IMR-90 (cell line): ENCODE data around the gene CAPZA1. TPM values are rescaled to one million over a fixed set of nuclear protein-coding genes. Genes with fewer than 3 reads are reported as not detected.
"Not testable (repeated sequence)": the region's sequence is repeated elsewhere in the genome, so short reads cannot be mapped to it uniquely, and the experiment has no call there.

Source experiments
- ATAC-seq: fragments of 200-7000 bp; cut with Tn5 transposase; 2 replicates; pipeline ENCODE4 v1.9.1; 2020; ENCODE audit warnings: low read depth, mild to moderate bottlenecking, moderate library complexity
- BruUV-seq: library from RNA; stranded (reverse); fragments of 400-500 nt; replicated peaks from 2 replicates; lab custom pipeline; 2021; lab: Mats Ljungman, UMichigan
- CTCF ChIA-PET: fragments of 300-600 bp; formaldehyde crosslinking; extraction: SDS; loops from one replicate; lab custom pipeline; 2021; ENCODE audit warnings: antibody characterized with exemption; lab: Yijun Ruan, JAX
- POLR2A ChIA-PET: fragments of 300-600 bp; sonication (Branson Sonifier 250); formaldehyde crosslinking; loops from one replicate; lab custom pipeline; 2022; ENCODE audit warnings: antibody characterized with exemption; ENCODE audit not compliant: unreplicated experiment; lab: Charles Lee
- DNase-seq: peaks from one replicate; pipeline ENCODE4 v3.0.0; 2013
- H2AFZ ChIP-seq: replicated peaks from 2 replicates; pipeline ENCODE3; 2013; ENCODE audit warnings: low read length, mild to moderate bottlenecking; ENCODE audit not compliant: poor library complexity
- H2AK5ac ChIP-seq: 2 replicates; pipeline ENCODE4 v1.6.1; 2013; ENCODE audit warnings: low read depth, low read length, inconsistent platforms
- H2AK9ac ChIP-seq: replicated peaks from 2 replicates; pipeline ENCODE3; 2013; ENCODE audit warnings: mild to moderate bottlenecking, low read depth, low read length, moderate library complexity; ENCODE audit not compliant: poor library complexity
- H2BK120ac ChIP-seq: 2 replicates; pipeline ENCODE4 v1.6.1; 2013; ENCODE audit warnings: low read depth, low read length, inconsistent platforms
- H2BK15ac ChIP-seq: 3 replicates; pipeline ENCODE4 v1.6.1; 2013; ENCODE audit warnings: low read depth, low read length, inconsistent platforms
- H2BK20ac ChIP-seq: 2 replicates; pipeline ENCODE4 v1.6.1; 2013; ENCODE audit warnings: low read depth, mild to moderate bottlenecking, inconsistent platforms, low read length, moderate library complexity
- H2BK5ac ChIP-seq: 2 replicates; pipeline ENCODE4 v1.6.1; 2013; ENCODE audit warnings: mild to moderate bottlenecking, low read depth, low read length, inconsistent platforms; ENCODE audit not compliant: poor library complexity, severe bottlenecking
- H3K14ac ChIP-seq: replicated peaks from 2 replicates; pipeline ENCODE4 v1.6.1; 2013; ENCODE audit warnings: low read depth, low read length, inconsistent platforms
- H3K18ac ChIP-seq: 2 replicates; pipeline ENCODE4 v1.6.1; 2013; ENCODE audit warnings: low read depth, low read length, control low read depth
- H3K23ac ChIP-seq: 2 replicates; pipeline ENCODE4 v1.6.1; 2013; ENCODE audit warnings: low read depth, low read length, inconsistent platforms
- H3K27ac ChIP-seq: 2 replicates; pipeline ENCODE4 v1.5.1; 2013; ENCODE audit warnings: mild to moderate bottlenecking, control low read depth, low read length; ENCODE audit not compliant: insufficient read depth
- H3K27me3 ChIP-seq: 2 replicates; pipeline ENCODE4 v1.6.1; 2013; ENCODE audit warnings: low read length; ENCODE audit not compliant: control insufficient read depth, insufficient read depth
- H3K36me3 ChIP-seq: 2 replicates; pipeline ENCODE4 v1.6.1; 2013; ENCODE audit warnings: low read length, mixed read lengths; ENCODE audit not compliant: control insufficient read depth, insufficient read depth
- H3K4ac ChIP-seq: 2 replicates; pipeline ENCODE4 v1.6.1; 2013; ENCODE audit warnings: low read depth, low read length, inconsistent platforms
- H3K4me1 ChIP-seq: 2 replicates; pipeline ENCODE4 v1.6.1; 2013; ENCODE audit warnings: low read length, mixed read lengths; ENCODE audit not compliant: control insufficient read depth, insufficient read depth
- H3K4me2 ChIP-seq: 2 replicates; pipeline ENCODE4 v1.6.1; 2013; ENCODE audit warnings: low read depth, mild to moderate bottlenecking, control low read depth, low read length, moderate library complexity
- H3K4me3 ChIP-seq: 2 replicates; pipeline ENCODE4 v1.5.1; 2013; ENCODE audit warnings: low read depth, mild to moderate bottlenecking, control low read depth, low read length, moderate library complexity; ENCODE audit not compliant: insufficient read depth
- H3K56ac ChIP-seq: 2 replicates; pipeline ENCODE4 v1.6.1; 2013; ENCODE audit warnings: low read length, inconsistent platforms; ENCODE audit not compliant: insufficient read depth; ENCODE audit errors: extremely low read depth
- H3K79me1 ChIP-seq, 2 experiments: 2 replicates each; pipeline ENCODE4 v1.6.1; 2013; ENCODE audit warnings: low read length in 2 of 2, inconsistent platforms in 1 of 2, low read depth in 1 of 2
- H3K9ac ChIP-seq: 2 replicates; pipeline ENCODE4 v1.6.1; 2013; ENCODE audit warnings: low read depth, low read length, control low read depth
- H3K9me1 ChIP-seq: 2 replicates; pipeline ENCODE4 v1.6.1; 2013; ENCODE audit warnings: low read length, inconsistent platforms; ENCODE audit not compliant: insufficient read depth
- H3K9me3 ChIP-seq: 2 replicates; pipeline ENCODE4 v1.6.1; 2013; ENCODE audit warnings: low read length; ENCODE audit not compliant: control insufficient read depth, insufficient read depth
- H4K20me1 ChIP-seq: 2 replicates; pipeline ENCODE4 v1.6.1; 2013; ENCODE audit warnings: low read length, inconsistent platforms; ENCODE audit not compliant: insufficient read depth
- H4K5ac ChIP-seq: 2 replicates; pipeline ENCODE4 v1.6.1; 2013; ENCODE audit warnings: mild to moderate bottlenecking, low read depth, low read length, control low read depth
- H4K8ac ChIP-seq, 2 experiments: 2 replicates each; pipeline ENCODE4 v1.6.1; 2013; ENCODE audit warnings: low read depth in 2 of 2, low read length in 2 of 2, control low read depth in 1 of 2, inconsistent platforms in 1 of 2
- H4K91ac ChIP-seq: 2 replicates; pipeline ENCODE4 v1.6.1; 2013; ENCODE audit warnings: low read depth, low read length, inconsistent platforms; ENCODE audit not compliant: insufficient read depth
- WGBS, 2 experiments: methylation state at CpG; one replicate each; pipeline versions ENCODE4 v1.1.5 to v1.1.7; 2013; ENCODE audit warnings: missing lambda C conversion rate in 2 of 2; ENCODE audit not compliant: insufficient read length in 1 of 2; ENCODE audit errors: extremely low coverage in 2 of 2; 5-methylcytosine and 5-hydroxymethylcytosine counted together
- dilution Hi-C: fragments of 300-500 bp; cut with HindIII; formaldehyde crosslinking; loops from one replicate; pipeline ENCODE4 v1.14.3; 2018; ENCODE audit warnings: low sequenced_read_pairs; ENCODE audit not compliant: unreplicated experiment
- in situ Hi-C: fragments of 300-500 bp; cut with MboI; formaldehyde crosslinking; loops from 3 replicates; pipeline ENCODE4 v1.14.3; 2019; ENCODE audit warnings: low sequenced_read_pairs, inconsistent platforms, mixed read lengths
- intact Hi-C: fragments of 100-400 bp; cut with micrococcal nuclease; formaldehyde crosslinking; loops from 2 replicates; pipeline ENCODE4 v1.10.0; 2022
- polyA plus RNA-seq, 3 experiments: library from polyadenylated mRNA; depleted of rRNA; stranded (reverse); fragments of >200 nt; gene quantifications; 2 replicates each; pipeline ENCODE4 v1.2.3, GENCODE V29; 2012; ENCODE audit warnings: low replicate concordance in 1 of 3
- total RNA-seq: library from RNA; depleted of rRNA; stranded (reverse); fragments of >200 nt; gene quantifications from 2 replicates; pipeline ENCODE4 v1.2.3, GENCODE V29; 2012

The CAPZA1 gene
- total and polyA plus RNA-seq, 2 of the 4 experiments (the other 2 are of a cell fraction) = 108 to 262 TPM

- Histone ChIP-seq H3K9me1 (peaks cover 11% of the 10 kb centered on the region), H3K79me1 (peaks cover 0 to 50% of the 10 kb centered on the region in 2 experiments; a peak in 2 of 4 replicates), H4K20me1 (peaks cover 68% of the 10 kb centered on the region)
- CTCF ChIA-PET, ATAC-seq, H3K56ac ChIP-seq, H3K4me2 ChIP-seq, H3K4me1 ChIP-seq, intact Hi-C loops, DNase-seq, H4K5ac ChIP-seq, H2BK20ac ChIP-seq, H2BK15ac ChIP-seq, H3K18ac ChIP-seq, H2AK9ac ChIP-seq, H3K27me3 ChIP-seq, dilution Hi-C loops, H3K36me3 ChIP-seq, H3K9me3 ChIP-seq, H3K9ac ChIP-seq, H3K4me3 ChIP-seq, in situ Hi-C loops, POLR2A ChIA-PET, BruUV-seq, H3K23ac ChIP-seq, H2BK120ac ChIP-seq, H4K8ac ChIP-seq, H4K91ac ChIP-seq, H3K4ac ChIP-seq, H2AK5ac ChIP-seq, H2AFZ ChIP-seq, H3K27ac ChIP-seq, H2BK5ac ChIP-seq, H3K14ac ChIP-seq: not testable (repeated sequence)
- no CpG with 5 or more reads among the region's 23 CpGs for WGBS, 2 experiments
Observed at GRCh38 chr1:112640437-112640836, 20.8 kb downstream of the CAPZA1 start.
